Kidney (tissue), 14 donors: ENCODE results near the gene CKS1B. TPM values are rescaled to one million over a fixed set of nuclear protein-coding genes. Genes with fewer than 3 reads are reported as not detected.

Experiments
- DNase-seq, 5 donors: peaks; one replicate each; pipeline ENCODE4 v3.0.0-alpha.2; 2013 to 2020
- FAIRE-seq: peaks from 2 replicates; lab custom pipeline; 2012; peaks lifted over from hg19 to GRCh38; lab: Jason Lieb, UNC
- H3K27ac ChIP-seq, 2 donors: one replicate each; pipeline ENCODE4 v1.7.0; 2013; ENCODE audit warnings: low read depth in 2 of 2, low read length in 2 of 2, inconsistent platforms in 1 of 2
- H3K27me3 ChIP-seq: one replicate; pipeline ENCODE4 v1.7.1; 2013; ENCODE audit warnings: low read length, inconsistent platforms; ENCODE audit not compliant: control insufficient read depth, insufficient read depth
- H3K36me3 ChIP-seq, 3 donors: one replicate each; pipeline versions ENCODE4 v1.7.0 to v1.7.1; 2013; ENCODE audit warnings: low read length in 3 of 3, control low read depth in 1 of 3, inconsistent platforms in 1 of 3; ENCODE audit not compliant: insufficient read depth in 3 of 3, control insufficient read depth in 2 of 3
- H3K4me1 ChIP-seq, 3 donors: one replicate each; pipeline versions ENCODE4 v1.7.0 to v1.7.1; 2013; ENCODE audit warnings: low read length in 3 of 3, inconsistent platforms in 1 of 3, low read depth in 1 of 3; ENCODE audit not compliant: control insufficient read depth in 2 of 3, insufficient read depth in 2 of 3
- H3K4me3 ChIP-seq, 3 donors: one replicate each; pipeline versions ENCODE4 v1.7.0 to v1.8.1; 2013; ENCODE audit warnings: low read length in 3 of 3, control low read depth in 1 of 3, inconsistent platforms in 1 of 3
- H3K9ac ChIP-seq, 3 donors: one replicate each; pipeline versions ENCODE4 v1.7.0 to v1.7.1; 2013; ENCODE audit warnings: low read length in 3 of 3, control low read depth in 1 of 3, inconsistent platforms in 1 of 3
- H3K9me3 ChIP-seq, 3 donors: one replicate each; pipeline versions ENCODE4 v1.7.0 to v1.7.1; 2013; ENCODE audit warnings: low read length in 3 of 3, control low read depth in 1 of 3, inconsistent platforms in 1 of 3; ENCODE audit not compliant: control insufficient read depth in 2 of 3, insufficient read depth in 1 of 3
- intact Hi-C: fragments of 100-400 bp; cut with DNase I; formaldehyde crosslinking; loops from one replicate; pipeline ENCODE4 v1.11.1; 2022
- polyA plus RNA-seq: library from polyadenylated mRNA; stranded (reverse); fragments of 350-450 nt; fragmentation: Illumina TruSeq; extraction: RNeasy Lipid Tissue Mini Kit (QIAGEN cat#74804); gene quantifications from one replicate; pipeline ENCODE4 v1.2.3, GENCODE V29; 2014; ENCODE audit warnings: low read depth, low replicate concordance; ENCODE audit not compliant: insufficient read depth
- total RNA-seq: library from RNA; stranded (reverse); fragmentation: NEBNext Ultra II Directional; extraction: Animal tissue kit (Norgen Biotek cat#: 25700); gene quantifications from one replicate; pipeline ENCODE4 v1.2.1, GENCODE V29; 2021
- TF ChIP-seq, protein P1 (sequence below): IDR thresholded peaks from 3 replicates; pipeline ENCODE4 v1.5.1; 2012; ENCODE audit warnings: mild to moderate bottlenecking, moderate library complexity, borderline replicate concordance; ENCODE audit not compliant: insufficient read depth; ENCODE audit errors: extremely low read depth
- donor health status: control.
- donor health status: control.
- donor health status: control.
- donor health status: control.
- donor health status: control.
- donor health status: DM: yes; HTN: yes; CAD: no.
- donor health status: Normal renal cell carcinoma (clear cell type).

The CKS1B gene
- total and polyA plus RNA-seq, 2 donors from 2014 or later: 23.1 to 43.1 TPM

DNA sequence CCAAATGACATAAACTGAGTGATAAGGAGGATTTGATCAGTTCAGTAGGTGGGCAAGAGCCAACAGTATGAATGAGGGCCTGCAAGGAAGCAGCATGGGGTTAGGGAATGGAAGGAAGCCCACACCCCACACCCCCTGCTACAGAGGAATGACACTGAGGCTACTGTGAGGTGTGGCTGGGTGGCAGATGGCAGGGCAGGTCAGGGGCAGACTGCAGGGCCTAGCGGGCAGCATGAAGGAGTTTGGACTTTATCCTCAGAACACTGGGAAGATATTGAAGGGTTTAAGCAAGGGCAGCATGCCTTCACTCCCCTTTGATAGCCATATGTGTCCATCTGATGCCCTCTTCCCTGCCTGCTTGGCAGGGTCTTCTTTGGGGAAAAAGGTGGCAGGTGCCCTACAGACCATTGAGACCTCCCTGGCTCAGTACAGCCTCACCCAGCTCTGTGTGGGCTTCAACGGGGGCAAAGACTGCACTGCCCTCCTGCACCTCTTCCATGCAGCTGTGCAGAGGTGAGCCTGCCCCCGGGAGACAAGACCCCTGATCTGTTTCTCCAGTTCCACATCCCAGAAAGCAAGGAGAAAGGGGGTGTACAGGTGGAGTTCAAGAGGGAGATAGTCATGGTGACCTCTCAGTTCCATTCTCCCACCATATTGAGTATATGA is 14.8 kb downstream of the CKS1B start:
- Histone ChIP-seq H3K9ac (no peak overlapping the region), H3K4me3 (no peak overlapping the region)
- DNase-seq: peak in 1 of 5 donors; percentile 35

DNA sequence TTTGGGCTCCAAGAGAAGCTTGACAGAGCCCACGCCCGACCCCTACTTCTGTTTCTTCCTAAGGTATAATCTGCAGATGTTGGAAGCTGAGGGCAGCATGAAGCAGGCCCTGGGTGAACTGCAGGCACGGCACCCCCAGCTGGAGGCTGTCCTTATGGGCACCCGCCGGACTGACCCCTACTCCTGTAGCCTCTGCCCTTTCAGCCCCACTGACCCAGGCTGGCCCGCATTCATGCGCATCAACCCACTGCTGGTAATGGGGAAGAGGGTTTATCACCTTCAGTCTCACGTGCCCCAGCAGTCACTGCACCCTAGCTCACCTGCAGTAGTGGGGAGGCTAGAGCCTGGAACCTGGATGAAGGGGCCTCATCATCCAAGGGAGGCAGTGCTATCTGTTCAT is 15.8 kb downstream of the CKS1B start:
- FAIRE-seq (no peak), DNase-seq (peak in 1 of 5 donors; percentile 51)
- no peaks in the 10 kb centered on the region for H3K9me3 ChIP-seq
- H3K27ac ChIP-seq: no peak overlapping the region
- TF ChIP-seq, protein P1, sequence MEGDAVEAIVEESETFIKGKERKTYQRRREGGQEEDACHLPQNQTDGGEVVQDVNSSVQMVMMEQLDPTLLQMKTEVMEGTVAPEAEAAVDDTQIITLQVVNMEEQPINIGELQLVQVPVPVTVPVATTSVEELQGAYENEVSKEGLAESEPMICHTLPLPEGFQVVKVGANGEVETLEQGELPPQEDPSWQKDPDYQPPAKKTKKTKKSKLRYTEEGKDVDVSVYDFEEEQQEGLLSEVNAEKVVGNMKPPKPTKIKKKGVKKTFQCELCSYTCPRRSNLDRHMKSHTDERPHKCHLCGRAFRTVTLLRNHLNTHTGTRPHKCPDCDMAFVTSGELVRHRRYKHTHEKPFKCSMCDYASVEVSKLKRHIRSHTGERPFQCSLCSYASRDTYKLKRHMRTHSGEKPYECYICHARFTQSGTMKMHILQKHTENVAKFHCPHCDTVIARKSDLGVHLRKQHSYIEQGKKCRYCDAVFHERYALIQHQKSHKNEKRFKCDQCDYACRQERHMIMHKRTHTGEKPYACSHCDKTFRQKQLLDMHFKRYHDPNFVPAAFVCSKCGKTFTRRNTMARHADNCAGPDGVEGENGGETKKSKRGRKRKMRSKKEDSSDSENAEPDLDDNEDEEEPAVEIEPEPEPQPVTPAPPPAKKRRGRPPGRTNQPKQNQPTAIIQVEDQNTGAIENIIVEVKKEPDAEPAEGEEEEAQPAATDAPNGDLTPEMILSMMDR: no peak
- H3K27me3 ChIP-seq: no peaks in the 10 kb centered on the region
- no peak overlapping the region for H3K9ac ChIP-seq
- H3K4me1 ChIP-seq: no peaks in the 10 kb centered on the region
- intact Hi-C loops: no loop called here
- H3K36me3 ChIP-seq: peaks cover 2 to 16% (median 5%) of the 10 kb centered on the region in 3 donors
- H3K4me3 ChIP-seq: no peak overlapping the region

More for the DNA sequence above, 14.8 kb downstream of the CKS1B start:
- no peaks in the 10 kb centered on the region for H3K27me3 ChIP-seq
- FAIRE-seq: no peak
- H3K36me3 ChIP-seq: peaks cover 2 to 16% (median 5%) of the 10 kb centered on the region in 3 donors
- H3K9me3 ChIP-seq: no peaks in the 10 kb centered on the region
- TF ChIP-seq, protein P1: no peak
- no peaks in the 10 kb centered on the region for H3K4me1 ChIP-seq
- no peak overlapping the region for H3K27ac ChIP-seq
- intact Hi-C loops: no loop called here

DNA sequence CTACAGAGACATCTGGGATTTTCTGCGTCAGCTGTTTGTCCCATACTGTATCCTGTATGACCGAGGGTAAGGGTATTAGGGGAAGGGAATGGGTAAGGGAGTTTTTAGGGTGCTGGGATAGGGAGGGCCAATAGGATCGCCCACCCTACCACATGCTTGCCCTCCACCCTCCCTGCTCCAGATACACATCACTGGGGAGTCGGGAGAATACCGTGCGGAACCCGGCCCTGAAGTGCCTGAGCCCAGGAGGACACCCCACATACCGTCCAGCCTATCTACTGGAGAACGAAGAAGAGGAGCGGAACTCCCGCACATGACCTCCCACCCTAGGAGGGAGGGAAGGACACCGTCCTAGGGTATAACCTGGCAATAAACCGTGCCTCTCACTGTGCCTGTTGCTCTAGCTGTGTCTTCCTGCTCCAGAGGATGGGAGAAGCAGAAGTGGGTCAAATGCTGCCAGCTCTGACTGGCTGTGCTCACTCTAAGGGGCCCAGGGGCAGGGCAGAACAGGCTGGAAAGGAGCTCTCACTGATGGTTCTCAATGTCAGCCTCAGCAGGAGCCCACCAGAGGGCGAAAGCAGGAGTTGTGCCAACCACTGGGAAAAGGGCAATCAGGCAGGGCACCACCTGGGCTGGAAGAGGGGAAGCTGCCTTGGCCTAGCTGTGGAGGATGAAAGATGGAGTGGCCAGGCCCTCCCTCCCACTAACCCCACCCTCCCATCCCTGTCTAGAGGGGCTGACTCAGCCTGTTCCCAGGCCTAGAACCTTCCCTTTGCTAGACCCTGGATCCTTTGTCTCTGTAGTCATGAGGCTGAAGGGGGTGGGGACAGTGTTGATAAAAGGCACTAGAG is 18.5 kb downstream of the CKS1B start:
- Histone ChIP-seq H3K4me3 (no peak overlapping the region), H3K36me3 (peaks cover under 1 to 8% (median 3%) of the 10 kb centered on the region in 3 donors), H3K9me3 (no peaks in the 10 kb centered on the region), H3K4me1 (no peaks in the 10 kb centered on the region), H3K27me3 (no peaks in the 10 kb centered on the region), H3K27ac (no peak overlapping the region), H3K9ac (no peak overlapping the region)
- FAIRE-seq (no peak), DNase-seq (peak in 1 of 5 donors; percentile 49)
- intact Hi-C loops: no loop called here
- TF ChIP-seq, protein P1: peak; percentile 15
